HepG2 (cell line): ENCODE results near the gene FGGY. TPM values are rescaled to one million over a fixed set of nuclear protein-coding genes. Genes with fewer than 3 reads are reported as not detected.
A peak's percentile ranks its signal among the peaks of the same experiment; 100 is the strongest.

Experiments used
- ATAC-seq: fragments of 200-7000 bp; cut with Tn5 transposase; 3 replicates; pipeline ENCODE4 v1.9.1; 2020; ENCODE audit warnings: mild to moderate bottlenecking, moderate library complexity
- BruUV-seq: library from RNA; stranded (reverse); fragments of 400-500 nt; replicated peaks from 2 replicates; lab custom pipeline; 2021; lab: Mats Ljungman, UMichigan
- CTCF ChIA-PET: fragments of 300-600 bp; formaldehyde crosslinking; extraction: SDS; loops from one replicate; lab custom pipeline; 2021; ENCODE audit warnings: low total read pairs, inconsistent platforms, low intra/inter-chr PET ratio; lab: Yijun Ruan, JAX
- POLR2A ChIA-PET: fragments of 350-600 bp; sonication (Branson Sonifier 250); formaldehyde crosslinking; loops from one replicate; lab custom pipeline; 2020; ENCODE audit warnings: antibody characterized with exemption, inconsistent platforms; lab: Yijun Ruan, JAX
- DNase-seq: peaks from one replicate; pipeline ENCODE4 v3.0.0-alpha.2; 2015; ENCODE audit warnings: low spot score
- FAIRE-seq: peaks from 3 replicates; lab custom pipeline; 2011; peaks lifted over from hg19 to GRCh38; lab: Jason Lieb, UNC
- H2AFZ ChIP-seq: one replicate; pipeline ENCODE4 v1.6.1; 2011; ENCODE audit warnings: low read length, inconsistent platforms
- H3K27ac ChIP-seq: fragments of 300-600 bp; 3 replicates; pipeline ENCODE4 v1.8.0; 2011; ENCODE audit warnings: mixed run types, mild to moderate bottlenecking, mixed read lengths, low read length, inconsistent platforms; ENCODE audit not compliant: insufficient read depth; ENCODE audit errors: extremely low read length
- H3K27me3 ChIP-seq, 2 experiments: fragments of 200-600 bp in 1 of 2; 2 replicates in 1 of 2; 3 replicates in 1 of 2; pipeline versions ENCODE4 v1.6.0 to v1.8.0; 2011; ENCODE audit warnings: low read length in 2 of 2, mild to moderate bottlenecking in 2 of 2, moderate library complexity in 2 of 2, inconsistent platforms in 1 of 2; ENCODE audit not compliant: insufficient read depth in 2 of 2, control insufficient read depth in 1 of 2
- H3K36me3 ChIP-seq, 2 experiments: fragments of 200-600 bp in 1 of 2; replicated peaks in 1 of 2; 2 replicates in 1 of 2; 3 replicates in 1 of 2; pipeline versions ENCODE4 v1.5.1 to v1.8.0; 2011; ENCODE audit warnings: low read length in 2 of 2, inconsistent platforms in 1 of 2; ENCODE audit not compliant: insufficient read depth in 2 of 2, control insufficient read depth in 1 of 2
- H3K4me1 ChIP-seq: 2 replicates; pipeline ENCODE4 v1.5.1; 2012; ENCODE audit warnings: low read length, inconsistent platforms; ENCODE audit not compliant: insufficient read depth
- H3K4me2 ChIP-seq: 2 replicates; pipeline ENCODE4 v1.6.0; 2011; ENCODE audit warnings: low read depth, low read length, inconsistent platforms
- H3K4me3 ChIP-seq, 3 experiments: fragments of 200-600 bp in 1 of 3; sonication (generic), shearing (Covaris generic) in 1 of 3; replicated peaks in 1 of 3; 2 replicates each; pipeline ENCODE4 v1.5.1; 2011 to 2016; ENCODE audit warnings: low read length in 3 of 3, inconsistent platforms in 2 of 3, low read depth in 2 of 3, mild to moderate bottlenecking in 2 of 3, control low read depth in 1 of 3, mixed read lengths in 1 of 3; ENCODE audit not compliant: insufficient read depth in 1 of 3
- H3K79me2 ChIP-seq: one replicate; pipeline ENCODE4 v1.6.1; 2011; ENCODE audit warnings: low read length, inconsistent platforms; ENCODE audit not compliant: insufficient read depth
- H3K9ac ChIP-seq: 2 replicates; pipeline ENCODE4 v1.6.0; 2011; ENCODE audit warnings: mild to moderate bottlenecking, low read depth, low read length, inconsistent platforms; ENCODE audit not compliant: insufficient read depth
- H3K9me3 ChIP-seq: 2 replicates; pipeline ENCODE4 v1.5.1; 2012; ENCODE audit warnings: mild to moderate bottlenecking, low read length
- H4K20me1 ChIP-seq: 2 replicates; pipeline ENCODE4 v1.6.0; 2011; ENCODE audit warnings: inconsistent platforms, mild to moderate bottlenecking, low read length, moderate library complexity; ENCODE audit not compliant: insufficient read depth
- ARID2 ChIP-seq: sonication (generic); formaldehyde crosslinking; IDR thresholded peaks from 2 replicates; pipeline ENCODE4 v1.8.1; 2022; ENCODE audit warnings: mild to moderate bottlenecking, missing genetic modification reagents, borderline replicate concordance
- GATAD2A ChIP-seq: IDR thresholded peaks from 2 replicates; pipeline ENCODE4 v1.6.1; 2016
- HDAC1 ChIP-seq: sonication (generic); formaldehyde crosslinking; IDR thresholded peaks from 2 replicates; pipeline ENCODE4 v1.5.1; 2020; ENCODE audit warnings: mild to moderate bottlenecking, missing genetic modification reagents
- HNF4A ChIP-seq: sonication (generic); formaldehyde crosslinking; IDR thresholded peaks from 2 replicates; pipeline ENCODE4 v1.4.0; 2020; ENCODE audit warnings: missing genetic modification reagents
- HNF4G ChIP-seq, 2 experiments: sonication (generic) in 1 of 2; formaldehyde crosslinking in 1 of 2; IDR thresholded peaks; 2 replicates each; pipeline versions ENCODE4 v1.4.0 to v1.6.1; 2011 to 2020; ENCODE audit warnings: borderline replicate concordance in 2 of 2, low read depth in 2 of 2, mild to moderate bottlenecking in 2 of 2, low read length in 1 of 2, missing genetic modification reagents in 1 of 2, moderate library complexity in 1 of 2
- MED8 ChIP-seq: sonication (generic); formaldehyde crosslinking; IDR thresholded peaks from 2 replicates; pipeline ENCODE4 v1.8.1; 2023; ENCODE audit warnings: mild to moderate bottlenecking, missing genetic modification reagents; ENCODE audit not compliant: insufficient replicate concordance
- NCOA1 ChIP-seq: sonication (generic); formaldehyde crosslinking; IDR thresholded peaks from 2 replicates; pipeline ENCODE4 v1.9.0; 2021; ENCODE audit warnings: missing genetic modification reagents
- POLR2G ChIP-seq: fragments of 200-400 bp; formaldehyde crosslinking; IDR thresholded peaks from 2 replicates; pipeline ENCODE4 v1.6.1; 2018; ENCODE audit warnings: mild to moderate bottlenecking, low read depth, low read length, moderate library complexity
- SOX13 ChIP-seq, 3 experiments: fragments of 450-650 bp in 1 of 3; sonication (generic) in 1 of 3; formaldehyde crosslinking in 1 of 3; IDR thresholded peaks in 2 of 3; conservative IDR thresholded peaks in 1 of 3; 2 replicates each; pipeline versions ENCODE4 v1.5.0 to v1.6.1; 2016 to 2020; ENCODE audit warnings: antibody characterized with exemption in 1 of 3, mild to moderate bottlenecking in 1 of 3, missing compliant biosample characterization in 1 of 3, missing genetic modification reagents in 1 of 3, moderate library complexity in 1 of 3
- SOX6 ChIP-seq, 2 experiments: fragments of 450-650 bp in 1 of 2; sonication (generic) in 1 of 2; formaldehyde crosslinking in 1 of 2; IDR thresholded peaks; 2 replicates each; pipeline versions ENCODE4 v1.4.0 to v1.6.1; 2017 to 2020; ENCODE audit warnings: antibody characterized with exemption in 1 of 2, mild to moderate bottlenecking in 1 of 2, missing genetic modification reagents in 1 of 2
- ZNF451 ChIP-seq: sonication (generic); formaldehyde crosslinking; IDR thresholded peaks from 2 replicates; pipeline ENCODE4 v1.5.0; 2020; ENCODE audit warnings: mild to moderate bottlenecking, missing genetic modification reagents
- WGBS: methylation state at CpG from one replicate; pipeline ENCODE4 v1.1.6; 2017; ENCODE audit warnings: low lambda C conversion rate; 5-methylcytosine and 5-hydroxymethylcytosine counted together
- in situ Hi-C: cut with HindIII; loops from 2 replicates; pipeline ENCODE4 v1.10.0; 2017; ENCODE audit warnings: low pct_unique_long_range_greater_than_20kb; ENCODE audit not compliant: extremely low pct_ligation_motif_present
- intact Hi-C: fragments of 100-400 bp; cut with micrococcal nuclease; formaldehyde crosslinking; loops from one replicate; pipeline ENCODE4 v1.10.0; 2022; ENCODE audit not compliant: unreplicated experiment
- polyA plus RNA-seq, 8 experiments: library from polyadenylated mRNA; depleted of rRNA in 3 of 8; stranded (reverse) in 7 of 8; unstranded in 1 of 8; fragments of >200 nt; fragmentation: Illumina TruSeq in 4 of 8; extraction: Trizol in 4 of 8; gene quantifications; 2 replicates each; pipeline versions ENCODE4 v1.2.1 to v1.2.3, GENCODE V29; 2011 to 2016; ENCODE audit warnings: low read depth in 4 of 8, missing spikeins in 1 of 8, mixed read lengths in 1 of 8; ENCODE audit not compliant: insufficient read depth in 1 of 8
- total RNA-seq, 5 experiments: library from RNA; depleted of rRNA; stranded (reverse); fragments of >200 nt; fragmentation: Illumina TruSeq; extraction: Trizol; gene quantifications; 2 replicates each; pipeline ENCODE4 v1.2.3, GENCODE V29; 2016; ENCODE audit warnings: low read depth in 1 of 5
- TF ChIP-seq, protein P1 (sequence below): sonication (generic); formaldehyde crosslinking; conservative IDR thresholded peaks from 2 replicates; pipeline ENCODE4 v1.4.0; 2020; ENCODE audit warnings: mild to moderate bottlenecking, missing genetic modification reagents, moderate library complexity
- TF ChIP-seq, protein P2 (sequence below): sonication (generic); formaldehyde crosslinking; IDR thresholded peaks from 2 replicates; pipeline ENCODE4 v1.4.0; 2020; ENCODE audit warnings: missing genetic modification reagents, borderline replicate concordance
- TF ChIP-seq, protein P3 (sequence below): sonication (generic); formaldehyde crosslinking; IDR thresholded peaks from 2 replicates; pipeline ENCODE4 v1.4.0; 2020; ENCODE audit warnings: missing genetic modification reagents

The FGGY gene
- total and polyA plus RNA-seq, 2 of the 13 experiments (the other 11 are each of a cell fraction or from before 2014, with no cell fraction given): 15.7 to 27.5 TPM

DNA sequence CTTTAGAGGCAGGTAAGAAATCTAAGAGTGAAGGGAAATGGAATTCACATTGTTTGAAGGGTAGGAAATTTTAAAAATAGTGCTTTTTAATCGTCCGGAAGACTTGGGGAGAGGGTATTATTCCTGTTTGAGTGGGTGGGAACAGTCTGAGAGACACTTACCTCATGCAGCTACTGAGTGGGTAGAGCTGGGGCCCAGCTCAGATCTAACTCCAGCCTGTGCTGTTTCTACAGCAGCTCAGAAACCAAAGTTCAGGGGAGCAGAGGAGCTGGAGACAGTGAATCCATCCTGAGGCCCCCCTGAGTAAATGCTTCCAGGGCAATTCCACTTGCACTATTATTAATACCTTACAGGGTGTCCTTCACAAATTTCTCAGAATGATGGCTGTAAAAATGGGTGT lies 63.8 kb downstream of the FGGY start:
- H3K9ac ChIP-seq: no peak overlapping the region
- CTCF ChIA-PET: no interaction called here
- in situ Hi-C loops (no loop called here), intact Hi-C loops (no loop called here)
- H3K36me3 ChIP-seq: no peaks in the 10 kb centered on the region
- no peak overlapping the region for H2AFZ ChIP-seq
- FAIRE-seq (peak; percentile 70), ATAC-seq (peak; percentile 87), DNase-seq (no peak)
- H3K4me1 ChIP-seq: peaks cover 50% of the 10 kb centered on the region
- no peaks in the 10 kb centered on the region for H3K79me2 ChIP-seq
- peak overlapping the region; percentile 51 for H3K27ac ChIP-seq
- POLR2A ChIA-PET: no interaction called here
- no peaks in the 10 kb centered on the region for H4K20me1 ChIP-seq
- no peaks in the 10 kb centered on the region for H3K9me3 ChIP-seq
- H3K4me3 ChIP-seq: no peak overlapping the region
- 29% methylated on average over 2 of the region's 2 CpGs for whole genome bisulfite sequencing
- BruUV-seq: no TSS peak
- peak overlapping the region; percentile 39 for H3K4me2 ChIP-seq
- no peaks in the 10 kb centered on the region for H3K27me3 ChIP-seq
- peak; percentile 39 for TF ChIP-seq GATAD2A
- no peak for TF ChIP-seq ZNF451 (CRISPR knock-in tag)
- no peak for TF ChIP-seq SOX13 (IDR thresholded peaks at IDR 0.05)
- peak in 1 of 2 experiments; percentile 8; a peak in 1 of 4 replicates for TF ChIP-seq SOX13 (CRISPR knock-in tag; conservative IDR thresholded peaks at IDR 0.05 in 1 of 2, IDR thresholded peaks at IDR 0.05 in 1 of 2)
- TF ChIP-seq HNF4A (CRISPR knock-in tag): peak; percentile 64
- 0 out of 2 replicates have a peak, but pooled peaks have one; percentile 31 for TF ChIP-seq HDAC1
- TF ChIP-seq, protein P1, sequence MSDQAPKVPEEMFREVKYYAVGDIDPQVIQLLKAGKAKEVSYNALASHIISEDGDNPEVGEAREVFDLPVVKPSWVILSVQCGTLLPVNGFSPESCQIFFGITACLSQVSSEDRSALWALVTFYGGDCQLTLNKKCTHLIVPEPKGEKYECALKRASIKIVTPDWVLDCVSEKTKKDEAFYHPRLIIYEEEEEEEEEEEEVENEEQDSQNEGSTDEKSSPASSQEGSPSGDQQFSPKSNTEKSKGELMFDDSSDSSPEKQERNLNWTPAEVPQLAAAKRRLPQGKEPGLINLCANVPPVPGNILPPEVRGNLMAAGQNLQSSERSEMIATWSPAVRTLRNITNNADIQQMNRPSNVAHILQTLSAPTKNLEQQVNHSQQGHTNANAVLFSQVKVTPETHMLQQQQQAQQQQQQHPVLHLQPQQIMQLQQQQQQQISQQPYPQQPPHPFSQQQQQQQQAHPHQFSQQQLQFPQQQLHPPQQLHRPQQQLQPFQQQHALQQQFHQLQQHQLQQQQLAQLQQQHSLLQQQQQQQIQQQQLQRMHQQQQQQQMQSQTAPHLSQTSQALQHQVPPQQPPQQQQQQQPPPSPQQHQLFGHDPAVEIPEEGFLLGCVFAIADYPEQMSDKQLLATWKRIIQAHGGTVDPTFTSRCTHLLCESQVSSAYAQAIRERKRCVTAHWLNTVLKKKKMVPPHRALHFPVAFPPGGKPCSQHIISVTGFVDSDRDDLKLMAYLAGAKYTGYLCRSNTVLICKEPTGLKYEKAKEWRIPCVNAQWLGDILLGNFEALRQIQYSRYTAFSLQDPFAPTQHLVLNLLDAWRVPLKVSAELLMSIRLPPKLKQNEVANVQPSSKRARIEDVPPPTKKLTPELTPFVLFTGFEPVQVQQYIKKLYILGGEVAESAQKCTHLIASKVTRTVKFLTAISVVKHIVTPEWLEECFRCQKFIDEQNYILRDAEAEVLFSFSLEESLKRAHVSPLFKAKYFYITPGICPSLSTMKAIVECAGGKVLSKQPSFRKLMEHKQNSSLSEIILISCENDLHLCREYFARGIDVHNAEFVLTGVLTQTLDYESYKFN: peak; percentile 78
- TF ChIP-seq POLR2G: no peak
- no peak for TF ChIP-seq SOX6 (IDR thresholded peaks at IDR 0.05)
- TF ChIP-seq SOX6 (CRISPR knock-in tag; IDR thresholded peaks at IDR 0.05): peak; percentile 33; the same call in 1 of the 2 replicates
- TF ChIP-seq NCOA1: 0 out of 2 replicates have a peak, but pooled peaks have one; percentile 43
- no peak for TF ChIP-seq ARID2 (CRISPR knock-in tag)
- no peak for TF ChIP-seq MED8 (CRISPR knock-in tag)
- TF ChIP-seq, protein P2, sequence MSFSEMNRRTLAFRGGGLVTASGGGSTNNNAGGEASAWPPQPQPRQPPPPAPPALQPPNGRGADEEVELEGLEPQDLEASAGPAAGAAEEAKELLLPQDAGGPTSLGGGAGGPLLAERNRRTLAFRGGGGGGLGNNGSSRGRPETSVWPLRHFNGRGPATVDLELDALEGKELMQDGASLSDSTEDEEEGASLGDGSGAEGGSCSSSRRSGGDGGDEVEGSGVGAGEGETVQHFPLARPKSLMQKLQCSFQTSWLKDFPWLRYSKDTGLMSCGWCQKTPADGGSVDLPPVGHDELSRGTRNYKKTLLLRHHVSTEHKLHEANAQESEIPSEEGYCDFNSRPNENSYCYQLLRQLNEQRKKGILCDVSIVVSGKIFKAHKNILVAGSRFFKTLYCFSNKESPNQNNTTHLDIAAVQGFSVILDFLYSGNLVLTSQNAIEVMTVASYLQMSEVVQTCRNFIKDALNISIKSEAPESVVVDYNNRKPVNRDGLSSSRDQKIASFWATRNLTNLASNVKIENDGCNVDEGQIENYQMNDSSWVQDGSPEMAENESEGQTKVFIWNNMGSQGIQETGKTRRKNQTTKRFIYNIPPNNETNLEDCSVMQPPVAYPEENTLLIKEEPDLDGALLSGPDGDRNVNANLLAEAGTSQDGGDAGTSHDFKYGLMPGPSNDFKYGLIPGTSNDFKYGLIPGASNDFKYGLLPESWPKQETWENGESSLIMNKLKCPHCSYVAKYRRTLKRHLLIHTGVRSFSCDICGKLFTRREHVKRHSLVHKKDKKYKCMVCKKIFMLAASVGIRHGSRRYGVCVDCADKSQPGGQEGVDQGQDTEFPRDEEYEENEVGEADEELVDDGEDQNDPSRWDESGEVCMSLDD (CRISPR knock-in tag): peak; percentile 48; the same call in 1 of the 2 replicates
- 0 out of 2 replicates have a peak, but pooled peaks have one; percentile 21 for TF ChIP-seq HNF4G (IDR thresholded peaks at IDR 0.05; ENCODE audit: borderline replicate concordance, low read depth, low read length)
- TF ChIP-seq HNF4G (CRISPR knock-in tag; IDR thresholded peaks at IDR 0.05; ENCODE audit: borderline replicate concordance, low read depth): no peak
- TF ChIP-seq, protein P3, sequence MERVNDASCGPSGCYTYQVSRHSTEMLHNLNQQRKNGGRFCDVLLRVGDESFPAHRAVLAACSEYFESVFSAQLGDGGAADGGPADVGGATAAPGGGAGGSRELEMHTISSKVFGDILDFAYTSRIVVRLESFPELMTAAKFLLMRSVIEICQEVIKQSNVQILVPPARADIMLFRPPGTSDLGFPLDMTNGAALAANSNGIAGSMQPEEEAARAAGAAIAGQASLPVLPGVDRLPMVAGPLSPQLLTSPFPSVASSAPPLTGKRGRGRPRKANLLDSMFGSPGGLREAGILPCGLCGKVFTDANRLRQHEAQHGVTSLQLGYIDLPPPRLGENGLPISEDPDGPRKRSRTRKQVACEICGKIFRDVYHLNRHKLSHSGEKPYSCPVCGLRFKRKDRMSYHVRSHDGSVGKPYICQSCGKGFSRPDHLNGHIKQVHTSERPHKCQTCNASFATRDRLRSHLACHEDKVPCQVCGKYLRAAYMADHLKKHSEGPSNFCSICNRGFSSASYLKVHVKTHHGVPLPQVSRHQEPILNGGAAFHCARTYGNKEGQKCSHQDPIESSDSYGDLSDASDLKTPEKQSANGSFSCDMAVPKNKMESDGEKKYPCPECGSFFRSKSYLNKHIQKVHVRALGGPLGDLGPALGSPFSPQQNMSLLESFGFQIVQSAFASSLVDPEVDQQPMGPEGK (CRISPR knock-in tag): 0 out of 2 replicates have a peak, but pooled peaks have one; percentile 10
